A204.1 (cell line): ENCODE data around the gene TRAF6.

Source experiments
- FAIRE-seq: peaks from 2 replicates; lab custom pipeline; 2012; peaks lifted over from hg19 to GRCh38; lab: Jason Lieb, UNC

Gene TRAF6

DNA sequence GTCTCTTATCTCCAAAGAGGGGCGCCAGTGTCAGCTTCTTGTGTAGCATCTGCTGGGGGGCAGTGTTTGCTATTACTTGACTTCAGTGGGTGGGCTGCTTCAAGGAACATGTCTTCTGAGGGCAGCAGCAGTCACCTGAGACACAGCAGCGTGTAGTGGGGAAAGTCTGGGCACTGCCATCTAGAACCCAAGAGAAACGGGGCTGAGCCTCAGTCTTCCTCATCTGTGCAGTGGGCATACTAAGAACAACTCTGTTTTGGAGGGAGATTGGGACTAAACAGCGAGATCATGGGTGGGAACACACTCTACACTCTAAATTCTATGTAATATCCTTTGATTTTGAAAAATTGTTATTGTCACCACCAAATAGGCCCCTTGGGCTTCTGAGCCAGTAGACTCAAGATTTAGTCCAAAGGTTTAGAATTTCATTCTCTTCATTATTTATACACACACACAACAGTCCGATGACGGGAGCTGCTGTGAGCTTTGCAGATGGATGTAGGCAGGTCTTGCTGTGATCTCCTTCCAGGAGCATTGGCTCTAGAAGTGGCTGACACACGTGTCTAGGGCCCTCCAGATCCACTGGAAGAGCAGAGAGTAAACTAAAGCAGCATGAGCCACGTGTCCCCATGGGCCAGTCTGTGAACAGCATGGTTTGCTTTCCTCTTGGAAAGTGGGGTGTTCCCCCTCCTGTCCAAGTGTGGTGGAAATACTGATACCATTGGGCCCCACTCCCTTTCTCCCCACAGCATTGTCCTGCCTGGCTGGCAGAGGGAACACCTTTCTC lies 51.8 kb downstream of the TRAF6 start:
- FAIRE-seq = no peak

GRCh38 chr11:36456156-36456555 lies 53.9 kb downstream of the TRAF6 start:
- no peak for FAIRE-seq

GRCh38 chr11:36455658-36456111 lies 54.4 kb downstream of the TRAF6 start:
- FAIRE-seq = no peak

DNA sequence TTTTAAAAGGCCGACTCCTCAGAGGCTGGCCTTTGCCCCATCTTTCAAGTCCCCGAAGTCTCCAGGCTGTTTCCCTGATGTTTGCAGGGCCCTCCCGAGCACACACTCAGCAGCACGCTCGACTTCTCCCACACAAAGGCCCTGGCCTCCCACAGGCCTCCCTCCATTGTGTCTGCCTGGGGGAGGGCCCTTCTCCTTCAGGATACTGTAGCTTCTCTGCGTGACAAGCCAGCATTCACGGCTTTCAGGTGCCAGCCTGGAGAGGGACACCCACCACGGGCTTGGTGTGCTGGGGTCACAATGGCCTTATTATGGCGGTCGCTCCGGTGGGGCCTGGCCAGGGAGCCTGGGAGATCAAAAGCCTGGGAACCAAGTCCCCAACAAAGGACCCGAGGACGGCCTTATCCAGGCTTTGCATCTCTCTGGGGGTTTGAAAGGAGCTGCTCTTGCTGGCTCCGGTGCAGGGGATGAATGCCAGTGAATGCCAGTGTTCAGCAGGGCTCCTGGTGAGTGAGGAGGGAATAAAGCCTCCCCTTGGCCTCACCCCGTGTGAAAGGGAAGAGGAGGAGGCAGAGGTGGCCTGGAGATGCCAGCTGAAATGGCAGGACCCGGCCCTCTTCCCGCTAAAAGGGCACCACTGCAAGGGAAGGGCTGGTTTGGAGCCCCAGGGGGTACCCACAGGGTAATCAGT lies 55.0 kb downstream of the TRAF6 start:
- no peak for FAIRE-seq

DNA sequence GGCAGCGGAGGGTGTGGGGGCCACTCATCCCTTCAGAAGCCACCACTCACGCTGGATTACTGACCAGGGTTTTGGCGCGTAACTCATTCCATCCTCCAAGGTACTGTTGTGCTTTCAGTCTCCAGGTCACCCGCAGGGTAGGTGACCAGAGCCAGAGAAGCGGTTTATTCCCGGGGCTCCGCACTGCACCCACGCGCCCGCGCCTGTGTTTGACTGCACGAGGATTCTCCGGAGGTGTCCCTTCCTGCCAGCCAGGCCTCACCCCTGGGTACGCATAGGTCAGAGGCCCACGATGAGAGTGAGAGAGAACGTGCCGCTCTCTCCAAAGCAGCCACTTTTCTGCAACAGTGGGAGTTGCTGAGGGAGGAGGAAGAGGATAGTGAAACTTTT lies 55.5 kb downstream of the TRAF6 start:
- FAIRE-seq = no peak

DNA sequence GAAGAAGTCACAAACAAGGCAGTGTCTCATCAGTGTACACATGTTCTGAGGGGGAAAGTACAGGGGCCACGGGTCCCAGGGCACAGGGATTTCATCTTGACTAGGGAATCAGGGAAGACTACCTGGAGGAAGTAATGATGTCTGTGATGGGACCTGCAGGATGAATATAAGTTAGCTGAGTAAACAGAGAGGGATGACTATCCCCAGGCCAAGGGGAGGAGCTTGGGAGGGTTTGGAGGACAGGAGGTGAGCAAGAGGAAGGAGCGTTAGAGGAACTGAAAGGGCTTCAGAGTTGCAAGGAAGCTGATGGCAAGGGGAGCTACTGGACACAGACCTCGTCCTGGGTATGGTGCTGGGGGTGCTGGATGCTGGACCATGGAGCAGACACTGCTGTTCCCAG lies 56.4 kb downstream of the TRAF6 start:
- no peak for FAIRE-seq

- FAIRE-seq = no peak
Observed at GRCh38 chr11:36452961-36453360, 57.1 kb downstream of the TRAF6 start.

GRCh38 chr11:36452236-36452940 lies 57.7 kb downstream of the TRAF6 start:
- FAIRE-seq = no peak

DNA sequence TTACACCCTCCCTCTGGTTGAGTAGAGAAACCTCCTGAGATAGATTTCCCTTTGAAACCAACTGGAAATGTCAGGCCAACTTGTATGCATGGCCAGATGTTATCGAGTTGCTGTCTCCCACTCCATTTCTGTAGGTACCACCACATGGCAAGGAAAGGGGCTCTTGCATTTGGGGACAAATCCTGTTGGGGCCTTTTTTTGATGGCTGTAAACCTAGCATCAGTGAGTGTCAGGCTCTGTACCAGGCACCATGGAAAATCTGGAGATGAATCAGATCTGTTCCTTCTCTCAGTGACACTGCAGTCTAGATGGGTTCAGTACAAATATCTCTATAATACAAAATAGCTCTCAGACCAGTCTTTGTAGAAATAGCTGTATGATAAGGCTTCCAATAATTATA lies 58.4 kb downstream of the TRAF6 start:
- no peak for FAIRE-seq

DNA sequence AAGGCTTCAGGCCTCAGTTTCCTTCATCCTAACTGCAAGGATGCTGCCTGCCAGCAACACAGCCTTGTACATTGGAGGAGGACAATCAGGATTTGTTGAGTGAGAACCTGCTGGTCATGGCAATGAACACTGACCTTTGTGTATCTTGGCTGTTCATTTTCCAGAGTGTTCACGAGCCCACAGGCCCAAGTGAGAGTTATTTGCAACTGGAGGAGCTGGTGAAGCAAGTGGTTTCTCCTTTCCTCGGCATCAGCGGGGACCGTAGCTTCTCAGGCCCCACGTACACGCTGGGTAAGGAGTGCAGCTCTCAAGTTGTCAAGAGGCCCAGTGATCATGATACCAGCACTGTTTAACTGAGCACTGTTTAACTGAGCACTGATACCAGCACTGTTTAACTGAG lies 59.0 kb downstream of the TRAF6 start:
- no peak for FAIRE-seq

GRCh38 chr11:36450110-36450572 lies 59.9 kb downstream of the TRAF6 start:
- no peak for FAIRE-seq

GRCh38 chr11:36449561-36450096 lies 60.4 kb downstream of the TRAF6 start:
- no peak for FAIRE-seq

DNA sequence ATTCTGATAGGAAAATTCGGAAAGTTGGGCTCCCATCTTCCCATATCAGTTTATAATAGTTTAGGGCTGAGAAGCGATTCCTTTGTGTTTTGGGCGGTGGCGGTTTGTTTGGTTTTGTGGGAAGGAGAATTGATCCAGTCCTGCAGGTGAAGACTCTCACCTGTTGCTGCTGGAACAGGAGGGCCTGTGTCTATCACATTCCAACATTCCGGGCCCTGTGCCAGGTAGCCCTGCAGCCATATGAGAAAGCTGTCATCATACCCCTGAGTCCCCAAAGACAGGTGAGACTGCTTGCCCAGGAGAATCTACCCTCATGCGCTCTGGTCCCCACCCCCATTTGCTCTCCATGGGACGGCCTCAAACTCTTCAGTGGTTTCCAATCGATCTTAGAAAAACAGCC lies 62.1 kb downstream of the TRAF6 start:
- no peak for FAIRE-seq

DNA sequence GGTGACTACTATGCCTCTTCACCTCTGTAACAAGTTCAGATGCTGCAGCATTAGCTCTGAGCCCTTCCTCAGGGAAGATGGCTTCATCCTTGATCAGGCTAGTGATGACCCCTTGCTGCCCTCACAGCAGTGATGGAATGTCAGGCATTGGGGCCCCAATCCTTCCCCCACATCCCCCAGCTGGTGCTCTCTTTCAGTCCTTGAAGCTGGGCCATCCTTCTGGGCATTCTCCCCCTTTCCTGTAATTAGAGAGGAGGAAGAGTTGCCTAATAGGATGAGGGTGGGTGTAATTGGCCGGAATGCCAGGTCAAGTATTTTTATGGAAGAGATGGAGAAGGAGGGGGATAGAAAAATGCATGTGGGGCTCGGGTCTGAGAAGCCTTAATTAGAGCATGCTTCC lies 62.6 kb downstream of the TRAF6 start:
- no peak for FAIRE-seq

GRCh38 chr11:36446135-36446534 lies 63.9 kb downstream of the TRAF6 start:
- no peak for FAIRE-seq

DNA sequence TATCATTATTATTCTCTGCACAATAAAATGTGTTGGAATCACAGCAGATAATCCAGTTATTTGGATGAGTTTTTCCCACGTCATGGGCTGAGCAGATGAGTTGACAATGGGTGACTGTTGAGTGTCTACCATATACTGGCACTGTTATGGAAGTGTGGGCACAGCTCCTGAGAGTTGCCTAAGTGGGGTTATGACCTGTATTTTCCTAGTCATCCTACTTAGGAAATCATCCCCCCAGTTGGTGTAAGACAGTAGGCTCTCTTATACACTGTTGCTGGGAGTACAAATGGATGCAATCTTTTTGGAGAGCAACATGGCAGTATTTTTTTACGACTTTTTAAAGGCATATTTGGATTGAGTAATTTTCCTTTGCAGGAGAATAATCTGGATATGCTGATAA lies 66.4 kb downstream of the TRAF6 start:
- no peak for FAIRE-seq

- FAIRE-seq = no peak
Observed at GRCh38 chr11:36441610-36442208, 68.4 kb downstream of the TRAF6 start.

- no peak for FAIRE-seq
Observed at GRCh38 chr11:36438126-36438525, 71.9 kb downstream of the TRAF6 start.

DNA sequence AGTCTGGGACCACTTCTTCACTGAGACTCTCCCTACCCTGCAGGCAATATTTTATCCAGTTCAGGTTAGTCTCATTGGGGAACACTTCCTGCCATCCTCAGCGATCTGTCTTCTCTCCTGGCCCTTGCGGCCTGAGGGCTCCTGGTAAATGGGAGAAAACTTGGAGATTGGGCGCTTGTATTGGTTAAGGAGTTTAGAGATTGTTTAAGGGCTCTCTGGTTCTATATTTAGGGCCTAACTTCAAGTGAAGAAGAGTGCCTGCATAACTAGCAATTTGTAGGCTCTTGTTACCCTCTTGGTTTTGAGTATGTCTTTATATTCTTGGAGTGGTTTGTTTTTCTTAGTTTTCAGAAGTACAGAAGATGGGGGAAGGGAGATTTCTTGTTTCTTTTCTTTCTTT lies 72.7 kb downstream of the TRAF6 start:
- FAIRE-seq = no peak
